Fibroblast of skin of right biceps (primary cell): ENCODE results near the gene MAGI1.
A peak's percentile ranks its signal among the peaks of the same experiment; 100 is the strongest.

ENCODE experiments used
- DNase-seq: peaks from one replicate; pipeline ENCODE4 v3.0.0-alpha.2; 2013

The MAGI1 gene

GRCh38 chr3:65658401-65658800, 380.3 kb downstream of the MAGI1 start:
- no peak for DNase-seq

GRCh38 chr3:65655061-65655460, 383.7 kb downstream of the MAGI1 start:
- no peak for DNase-seq

GRCh38 chr3:65653731-65654130, 385.0 kb downstream of the MAGI1 start:
- no peak for DNase-seq

GRCh38 chr3:65650247-65650646, 388.5 kb downstream of the MAGI1 start:
- no peak for DNase-seq

GRCh38 chr3:65647369-65647768, 391.3 kb downstream of the MAGI1 start:
- DNase-seq, result no peak

GRCh38 chr3:65642883-65643282, 395.8 kb downstream of the MAGI1 start:
- DNase-seq, result no peak

GRCh38 chr3:65641777-65642176, 396.9 kb downstream of the MAGI1 start:
- DNase-seq, result no peak

GRCh38 chr3:65641045-65641444, 397.7 kb downstream of the MAGI1 start:
- no peak for DNase-seq

GRCh38 chr3:65639444-65639843, 399.3 kb downstream of the MAGI1 start:
- DNase-seq, result no peak

GRCh38 chr3:65638301-65638700, 400.4 kb downstream of the MAGI1 start:
- no peak for DNase-seq

GRCh38 chr3:65636326-65636725, 402.4 kb downstream of the MAGI1 start:
- no peak for DNase-seq

- DNase-seq, result no peak
Observed at GRCh38 chr3:65635657-65636056, 403.1 kb downstream of the MAGI1 start.

- no peak for DNase-seq
Observed at GRCh38 chr3:65633018-65633638, 405.6 kb downstream of the MAGI1 start.

GRCh38 chr3:65632414-65632813, 406.3 kb downstream of the MAGI1 start:
- no peak for DNase-seq

GRCh38 chr3:65628978-65629377, 409.7 kb downstream of the MAGI1 start:
- DNase-seq, result peak; percentile 10

- peak; percentile 19 for DNase-seq
Observed at GRCh38 chr3:65627062-65627461, 411.7 kb downstream of the MAGI1 start.

- no peak for DNase-seq
Observed at GRCh38 chr3:65625305-65625704, 413.4 kb downstream of the MAGI1 start.

GRCh38 chr3:65623362-65623761, 415.4 kb downstream of the MAGI1 start:
- DNase-seq, result no peak

- no peak for DNase-seq
Observed at GRCh38 chr3:65619888-65620287, 418.8 kb downstream of the MAGI1 start.

- peak; percentile 36 for DNase-seq
Observed at GRCh38 chr3:65619451-65619881, 419.3 kb downstream of the MAGI1 start.

GRCh38 chr3:65618599-65618998, 420.1 kb downstream of the MAGI1 start:
- DNase-seq, result no peak

- no peak for DNase-seq
Observed at GRCh38 chr3:65617787-65618186, 420.9 kb downstream of the MAGI1 start.

GRCh38 chr3:65617209-65617608, 421.5 kb downstream of the MAGI1 start:
- no peak for DNase-seq

GRCh38 chr3:65616563-65616962, 422.2 kb downstream of the MAGI1 start:
- no peak for DNase-seq

GRCh38 chr3:65615329-65615728, 423.4 kb downstream of the MAGI1 start:
- no peak for DNase-seq
